T-helper 17 cell (primary cell): ENCODE measurements around the gene ANKK1. TPM values are rescaled to one million over a fixed set of nuclear protein-coding genes. Genes with fewer than 3 reads are reported as not detected.

Experiments
- ATAC-seq: fragments of 150-1000 bp; cut with Tn5 transposase; 2 replicates; pipeline ENCODE4 v1.10.0; 2021; ENCODE audit warnings: mild to moderate bottlenecking, moderate library complexity
- DNase-seq, 3 donors: peaks; one replicate each; pipeline versions ENCODE4 v3.0.0 to v3.0.0-alpha.2; 2020 to 2021
- H3K9me3 ChIP-seq: one replicate; pipeline ENCODE4 v1.7.0; 2013; ENCODE audit warnings: low read length, mild to moderate bottlenecking; ENCODE audit not compliant: control insufficient read depth, poor library complexity, severe bottlenecking
- H3K27ac Mint-ChIP-seq: one replicate; pipeline ENCODE4 v1.8.0; 2022; ENCODE audit warnings: mild to moderate bottlenecking, moderate library complexity, mixed read lengths
- H3K27me3 Mint-ChIP-seq: one replicate; pipeline ENCODE4 v1.8.0; 2022; ENCODE audit warnings: mixed read lengths
- H3K36me3 Mint-ChIP-seq: one replicate; pipeline ENCODE4 v1.8.0; 2022; ENCODE audit warnings: low read depth, mixed read lengths
- H3K4me1 Mint-ChIP-seq: one replicate; pipeline ENCODE4 v1.8.0; 2022; ENCODE audit warnings: mild to moderate bottlenecking, mixed read lengths
- H3K4me3 Mint-ChIP-seq: one replicate; pipeline ENCODE4 v1.8.0; 2022; ENCODE audit warnings: mild to moderate bottlenecking, moderate library complexity, mixed read lengths
- total RNA-seq, 4 donors: library from RNA in 2 of 4; stranded (reverse) in 2 of 4; gene quantifications; one replicate each; pipeline ENCODE4 v1.2.3 and lab custom pipeline; 2022 to 2026

ANKK1 gene
- total RNA-seq, 2 donors from 2014 or later = 2.0 to 2.4 TPM

DNA sequence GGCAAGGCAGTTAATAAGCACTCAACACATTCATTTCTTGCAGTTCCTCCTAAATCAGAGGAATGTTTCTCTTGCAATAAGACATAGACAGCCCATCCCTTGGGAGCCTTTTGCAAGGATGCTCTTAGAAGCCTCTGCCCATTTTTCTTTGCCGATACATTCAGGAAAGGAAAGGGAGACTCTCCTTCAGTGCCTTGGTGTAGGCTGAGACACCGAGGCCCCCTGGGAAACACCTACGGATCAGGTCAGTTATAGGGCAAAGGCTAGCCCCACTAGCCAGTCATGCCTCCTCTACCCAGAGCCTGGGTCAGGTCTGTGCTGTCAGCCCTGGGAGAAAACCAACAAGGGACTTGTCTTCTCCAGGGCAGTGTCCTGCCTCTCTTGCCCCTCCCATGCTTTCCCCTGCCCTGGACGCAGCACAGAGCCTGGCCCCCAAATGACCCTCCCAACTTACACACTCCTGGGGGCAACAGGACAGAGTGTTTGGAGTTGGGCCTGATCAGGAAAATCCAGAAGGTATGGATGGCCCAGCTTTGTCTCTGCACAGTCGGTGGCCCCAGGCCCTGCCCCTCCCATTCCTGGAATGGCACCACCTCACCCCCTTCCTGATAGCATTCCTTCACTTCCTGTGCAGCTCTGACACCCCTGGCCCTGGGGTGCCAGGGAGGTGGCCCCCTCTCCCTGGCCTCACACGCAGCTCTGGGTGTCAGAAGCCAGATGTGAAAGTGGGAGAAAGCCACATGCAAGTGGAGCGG, 18.3 kb downstream of the ANKK1 start:
- H3K27ac Mint-ChIP-seq = no peak overlapping the region

DNA sequence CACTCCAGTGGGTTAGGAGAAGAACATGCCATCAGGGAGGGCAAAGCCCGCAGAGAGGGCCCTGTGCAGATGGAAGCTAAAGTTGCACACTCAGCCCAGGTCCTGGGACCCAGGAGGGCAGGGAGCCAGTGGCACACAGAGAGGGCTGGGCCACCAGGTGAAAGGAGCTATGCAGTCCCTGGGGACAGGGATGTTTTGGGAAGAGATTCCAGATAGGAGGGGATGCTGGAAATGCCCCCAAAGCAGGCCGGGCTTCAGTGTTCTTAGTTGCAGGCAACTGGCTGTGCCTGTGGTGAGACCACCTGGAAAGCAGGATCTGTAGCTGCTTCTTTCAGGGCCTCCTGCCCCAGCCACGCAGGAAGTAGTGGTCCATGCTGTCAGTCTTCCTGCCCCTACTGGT, 19.6 kb downstream of the ANKK1 start:
- no peaks in the 10 kb centered on the region for H3K36me3 Mint-ChIP-seq
- H3K4me3 Mint-ChIP-seq = no peak overlapping the region
- no peak for ATAC-seq
- peaks cover 7% of the 10 kb centered on the region for H3K4me1 Mint-ChIP-seq
- no peak for DNase-seq
- peaks cover 13% of the 10 kb centered on the region for H3K27me3 Mint-ChIP-seq
- no peaks in the 10 kb centered on the region for H3K9me3 ChIP-seq
- H3K27ac Mint-ChIP-seq = no peak overlapping the region

More for the DNA sequence above, 18.3 kb downstream of the ANKK1 start:
- H3K4me3 Mint-ChIP-seq = no peak overlapping the region
- peaks cover 7% of the 10 kb centered on the region for H3K4me1 Mint-ChIP-seq
- H3K36me3 Mint-ChIP-seq = no peaks in the 10 kb centered on the region
- peaks cover 10% of the 10 kb centered on the region for H3K27me3 Mint-ChIP-seq
- no peaks in the 10 kb centered on the region for H3K9me3 ChIP-seq
- no peak for ATAC-seq
- DNase-seq = no peak

DNA sequence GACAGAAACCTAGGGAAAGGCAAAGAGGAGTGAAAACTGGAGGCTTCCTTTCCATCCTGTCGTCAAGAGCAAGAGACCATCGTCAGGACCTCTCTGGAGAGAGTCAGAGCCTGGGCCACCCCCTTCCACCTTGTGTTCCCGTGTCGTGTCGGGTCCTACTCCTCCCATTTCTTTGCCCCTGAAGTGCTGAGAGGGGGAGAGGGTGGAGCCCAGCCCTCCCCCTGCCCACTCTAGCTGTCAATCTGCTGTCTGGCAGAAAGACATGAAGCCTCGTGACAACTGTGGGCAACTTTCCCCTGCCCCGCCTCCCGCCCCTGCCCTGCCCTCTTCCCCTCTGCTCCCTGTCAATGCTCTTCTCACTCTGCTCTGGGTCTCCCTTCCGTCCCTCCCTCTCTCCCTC, 20.6 kb downstream of the ANKK1 start:
- Mint-ChIP-seq H3K36me3 (no peaks in the 10 kb centered on the region), H3K4me3 (no peak overlapping the region), H3K27ac (no peak overlapping the region), H3K27me3 (peaks cover 20% of the 10 kb centered on the region), H3K4me1 (peaks cover 7% of the 10 kb centered on the region)
- no peaks in the 10 kb centered on the region for H3K9me3 ChIP-seq
- no peak for DNase-seq
- no peak for ATAC-seq

DNA sequence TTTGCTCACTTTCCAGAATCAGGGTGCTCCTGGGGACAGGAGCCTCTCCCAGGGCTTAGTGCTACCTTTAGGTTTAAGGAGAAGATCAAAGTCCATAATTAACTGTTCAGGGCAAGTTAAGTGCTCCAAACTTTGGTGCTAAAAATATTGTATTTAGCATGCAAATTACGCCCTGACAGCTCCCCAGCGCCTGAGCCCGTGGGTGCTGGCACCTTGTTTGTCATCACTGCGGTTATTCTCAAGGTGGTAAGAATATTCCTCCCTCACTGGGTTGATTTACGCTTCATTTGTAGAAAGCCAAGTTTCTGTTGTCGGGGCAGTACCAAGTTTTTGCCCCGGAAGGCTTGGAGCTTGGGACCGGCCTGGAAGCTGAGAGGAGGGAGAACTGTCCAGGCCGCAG, 21.3 kb downstream of the ANKK1 start:
- Mint-ChIP-seq H3K36me3 (no peaks in the 10 kb centered on the region), H3K4me1 (peaks cover 7% of the 10 kb centered on the region), H3K4me3 (no peak overlapping the region), H3K27me3 (peaks cover 27% of the 10 kb centered on the region), H3K27ac (no peak overlapping the region)
- DNase-seq (no peak), ATAC-seq (no peak)
- no peaks in the 10 kb centered on the region for H3K9me3 ChIP-seq

DNA sequence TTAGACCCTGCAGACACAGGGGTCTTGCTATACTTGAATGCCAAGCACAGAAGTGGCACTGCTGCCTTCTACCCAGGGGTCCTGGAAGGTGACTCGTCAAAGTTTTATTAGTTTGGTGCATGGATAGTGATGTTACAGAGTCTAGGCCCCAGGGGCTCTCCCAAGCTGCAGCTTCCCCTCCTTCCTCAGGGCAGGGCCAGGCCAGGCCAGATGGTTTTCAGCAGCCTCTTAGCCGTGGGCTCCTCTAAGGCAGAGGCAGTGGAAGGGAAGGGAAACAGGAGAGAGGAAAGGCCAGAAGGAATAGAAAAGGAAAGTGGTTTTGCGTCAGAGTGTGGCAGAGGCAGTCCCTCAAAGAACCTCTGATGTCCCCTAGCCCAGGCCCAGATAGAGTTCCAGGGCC, 21.9 kb downstream of the ANKK1 start:
- Mint-ChIP-seq H3K27ac (no peak overlapping the region), H3K36me3 (no peaks in the 10 kb centered on the region), H3K27me3 (peaks cover 27% of the 10 kb centered on the region), H3K4me3 (no peak overlapping the region), H3K4me1 (peaks cover 7% of the 10 kb centered on the region)
- no peaks in the 10 kb centered on the region for H3K9me3 ChIP-seq
- ATAC-seq = no peak
- DNase-seq = no peak

DNA sequence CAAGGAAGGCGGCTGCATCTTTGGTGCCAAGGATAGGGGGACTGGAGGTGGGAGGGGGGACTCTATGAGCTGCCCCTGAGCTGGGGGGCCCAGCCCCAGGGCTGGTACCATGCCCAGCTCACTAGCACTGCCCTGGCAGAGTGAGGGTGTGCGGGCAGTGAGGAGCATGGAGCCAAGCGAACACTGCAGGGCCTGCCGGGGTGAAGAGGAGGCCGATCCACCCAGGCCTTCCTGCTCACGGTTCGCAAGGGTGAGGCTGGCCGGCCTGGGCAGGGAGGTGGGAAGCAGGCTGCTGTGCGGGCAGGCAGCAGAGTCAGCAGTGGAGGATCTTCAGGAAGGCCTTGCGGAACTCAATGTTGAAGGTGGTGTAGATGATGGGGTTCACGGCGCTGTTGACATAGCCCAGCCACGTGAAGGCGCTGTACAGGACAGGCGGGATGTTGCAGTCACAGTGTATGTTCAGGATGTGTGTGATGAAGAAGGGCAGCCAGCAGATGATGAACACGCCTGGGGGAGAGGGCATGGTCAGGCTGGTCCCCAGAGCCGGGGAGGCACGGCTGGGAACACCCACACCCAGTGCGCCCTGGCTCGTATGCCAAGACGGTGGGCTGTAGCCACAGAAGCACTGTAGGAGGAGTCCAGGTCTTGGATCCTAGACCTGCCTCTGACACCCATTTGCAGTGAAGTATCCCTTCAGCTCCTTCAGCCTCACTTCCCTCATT, 23.0 kb downstream of the ANKK1 start:
- Mint-ChIP-seq H3K4me1 (peaks cover 3% of the 10 kb centered on the region), H3K4me3 (no peak overlapping the region), H3K27ac (no peak overlapping the region), H3K27me3 (peaks cover 27% of the 10 kb centered on the region), H3K36me3 (no peaks in the 10 kb centered on the region)
- ATAC-seq = no peak
- H3K9me3 ChIP-seq = no peaks in the 10 kb centered on the region
- no peak for DNase-seq

DNA sequence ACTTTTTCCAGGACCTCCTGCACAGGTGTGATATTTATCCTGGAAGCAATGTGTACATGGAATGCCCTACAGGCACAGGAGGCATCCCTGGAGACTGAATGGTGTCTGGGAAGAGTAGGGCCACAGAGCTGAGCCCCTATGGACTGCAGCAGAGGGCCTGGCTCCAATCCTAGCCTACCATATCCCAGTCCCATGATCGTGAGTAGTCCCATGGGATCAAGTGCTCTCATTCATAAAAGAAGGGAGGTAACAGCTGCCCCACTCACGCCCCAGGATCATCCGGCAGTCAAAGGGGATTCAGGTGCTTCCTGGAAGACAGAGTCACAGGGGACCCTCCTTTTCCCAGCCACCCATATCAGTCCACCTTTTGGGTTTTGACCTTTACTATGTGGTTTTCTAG, 24.0 kb downstream of the ANKK1 start:
- no peak for ATAC-seq
- Mint-ChIP-seq H3K4me1 (peaks cover 3% of the 10 kb centered on the region), H3K27ac (no peak overlapping the region), H3K36me3 (no peaks in the 10 kb centered on the region), H3K4me3 (no peak overlapping the region), H3K27me3 (peaks cover 27% of the 10 kb centered on the region)
- H3K9me3 ChIP-seq = no peaks in the 10 kb centered on the region
- no peak for DNase-seq

DNA sequence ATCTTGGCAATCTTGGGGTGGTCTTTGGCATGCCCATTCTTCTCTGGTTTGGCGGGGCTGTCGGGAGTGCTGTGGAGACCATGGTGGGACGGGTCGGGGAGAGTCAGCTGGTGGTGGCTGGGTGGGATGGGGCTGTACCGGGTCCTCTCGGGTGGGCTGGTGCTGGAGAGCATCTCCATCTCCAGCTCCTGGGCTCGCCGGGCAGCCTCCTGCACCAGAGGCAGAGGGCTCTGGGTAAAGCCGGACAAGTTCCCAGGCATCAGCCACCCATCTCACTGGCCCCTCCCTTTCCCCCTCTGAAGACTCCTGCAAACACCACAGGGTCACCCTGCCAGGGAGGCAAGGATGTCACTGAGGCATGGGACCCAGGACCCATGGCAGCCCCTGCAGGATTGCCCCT, 25.1 kb downstream of the ANKK1 start:
- peaks cover 3% of the 10 kb centered on the region for H3K4me1 Mint-ChIP-seq
- peaks cover 28% of the 10 kb centered on the region for H3K27me3 Mint-ChIP-seq
- H3K36me3 Mint-ChIP-seq = no peaks in the 10 kb centered on the region
- H3K4me3 Mint-ChIP-seq = no peak overlapping the region
- H3K9me3 ChIP-seq = no peaks in the 10 kb centered on the region
- no peak for DNase-seq
- ATAC-seq = no peak
- H3K27ac Mint-ChIP-seq = no peak overlapping the region

DNA sequence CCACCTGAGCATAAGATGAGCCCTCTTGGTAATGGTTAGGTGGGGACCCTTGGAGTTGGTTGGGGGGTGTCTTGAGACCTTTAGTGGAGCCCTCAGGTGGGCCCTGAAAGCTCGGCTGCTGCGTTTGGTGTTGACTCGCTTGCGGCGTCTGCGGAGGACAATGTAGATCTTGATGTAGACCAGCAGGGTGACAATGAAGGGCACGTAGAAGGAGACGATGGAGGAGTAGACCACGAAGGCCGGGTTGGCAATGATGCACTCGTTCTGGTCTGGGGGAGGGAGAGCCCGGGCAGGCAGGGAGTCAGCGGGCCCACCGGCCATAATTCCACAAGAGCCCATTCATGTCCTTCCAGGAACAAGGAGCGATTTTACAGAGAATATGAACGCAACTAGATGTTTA, 27.8 kb downstream of the ANKK1 start:
- DNase-seq = no peak

DNA sequence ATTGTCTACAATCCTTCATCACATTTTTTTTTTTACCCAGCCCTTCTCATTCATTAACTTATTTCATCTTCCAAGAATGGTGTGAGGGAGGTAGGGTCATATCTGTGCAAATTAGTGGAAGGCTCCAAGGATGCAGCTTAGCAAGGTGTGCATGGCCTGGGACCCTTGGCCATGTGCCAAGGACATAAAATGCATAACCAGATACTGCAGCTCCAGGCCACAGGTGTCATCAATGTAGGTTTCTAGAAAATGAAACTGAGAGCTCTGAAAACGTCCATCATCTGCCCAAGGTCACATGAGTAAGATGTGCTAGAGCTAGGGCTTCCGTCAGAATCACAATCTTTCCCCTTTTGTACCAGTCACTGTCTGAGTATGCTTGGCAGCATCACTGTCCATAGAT, 29.8 kb downstream of the ANKK1 start:
- Mint-ChIP-seq H3K4me3 (no peak overlapping the region), H3K27ac (no peak overlapping the region), H3K36me3 (no peaks in the 10 kb centered on the region), H3K4me1 (no peaks in the 10 kb centered on the region), H3K27me3 (peaks cover 42% of the 10 kb centered on the region)
- ATAC-seq (no peak), DNase-seq (no peak)
- no peaks in the 10 kb centered on the region for H3K9me3 ChIP-seq

More for the DNA sequence above, 27.8 kb downstream of the ANKK1 start:
- ATAC-seq = no peak
- no peaks in the 10 kb centered on the region for H3K9me3 ChIP-seq
- Mint-ChIP-seq H3K27ac (no peak overlapping the region), H3K36me3 (no peaks in the 10 kb centered on the region), H3K4me1 (no peaks in the 10 kb centered on the region), H3K27me3 (peaks cover 35% of the 10 kb centered on the region), H3K4me3 (no peak overlapping the region)

DNA sequence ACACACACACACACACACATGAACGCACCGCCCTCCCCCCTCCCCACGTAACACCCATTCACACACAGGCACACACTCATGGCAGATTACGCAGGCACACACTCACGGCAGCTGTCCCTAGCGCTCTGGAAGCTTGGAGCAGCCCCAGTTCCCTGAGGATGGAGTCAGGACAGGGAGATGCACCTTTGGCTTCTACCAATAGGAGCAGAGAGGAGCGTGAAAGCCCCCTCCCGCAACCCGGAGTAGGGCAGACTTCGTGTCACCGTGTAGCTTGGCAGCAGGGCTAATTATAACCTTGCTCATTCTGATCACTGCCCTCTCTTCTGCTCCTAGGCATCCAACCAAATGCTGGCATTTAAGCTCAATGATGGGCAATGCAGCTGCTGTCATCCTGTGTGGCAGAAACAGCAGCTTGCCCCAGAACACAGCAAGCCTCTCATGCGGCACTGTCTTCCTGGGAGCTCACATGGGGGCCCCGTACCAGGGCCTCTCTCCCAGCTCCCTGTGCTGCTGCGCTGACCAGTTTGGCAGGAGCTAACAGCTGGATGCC, 31.9 kb downstream of the ANKK1 start:
- no peak overlapping the region for H3K27ac Mint-ChIP-seq

DNA sequence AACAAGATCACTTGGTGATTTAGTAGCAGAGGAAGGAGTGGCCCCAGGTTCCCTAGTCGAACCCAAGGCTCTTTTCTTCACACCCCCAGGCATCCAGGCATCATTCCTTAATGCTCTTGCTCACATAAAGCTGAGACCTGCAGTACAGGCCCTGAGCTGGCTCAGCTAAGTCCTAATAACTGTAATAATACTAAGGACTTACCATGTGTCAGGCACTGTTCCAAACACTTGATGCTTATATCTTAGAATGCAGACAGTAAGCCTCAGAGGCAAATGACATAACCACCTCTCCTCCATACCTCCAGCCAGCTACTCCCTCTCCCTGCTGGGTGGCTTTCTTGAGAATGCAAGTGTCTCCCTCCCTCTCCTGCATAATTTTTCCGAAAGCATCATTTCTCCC, 33.2 kb downstream of the ANKK1 start:
- no peaks in the 10 kb centered on the region for H3K9me3 ChIP-seq
- Mint-ChIP-seq H3K4me3 (no peak overlapping the region), H3K36me3 (no peaks in the 10 kb centered on the region), H3K27ac (no peak overlapping the region), H3K27me3 (peaks cover 29% of the 10 kb centered on the region), H3K4me1 (no peaks in the 10 kb centered on the region)
- ATAC-seq (no peak), DNase-seq (no peak)

More for the DNA sequence above, 31.9 kb downstream of the ANKK1 start:
- no peak for DNase-seq
- ATAC-seq = no peak
- no peaks in the 10 kb centered on the region for H3K9me3 ChIP-seq
- Mint-ChIP-seq H3K4me1 (no peaks in the 10 kb centered on the region), H3K36me3 (no peaks in the 10 kb centered on the region), H3K27me3 (peaks cover 29% of the 10 kb centered on the region), H3K4me3 (no peak overlapping the region)

DNA sequence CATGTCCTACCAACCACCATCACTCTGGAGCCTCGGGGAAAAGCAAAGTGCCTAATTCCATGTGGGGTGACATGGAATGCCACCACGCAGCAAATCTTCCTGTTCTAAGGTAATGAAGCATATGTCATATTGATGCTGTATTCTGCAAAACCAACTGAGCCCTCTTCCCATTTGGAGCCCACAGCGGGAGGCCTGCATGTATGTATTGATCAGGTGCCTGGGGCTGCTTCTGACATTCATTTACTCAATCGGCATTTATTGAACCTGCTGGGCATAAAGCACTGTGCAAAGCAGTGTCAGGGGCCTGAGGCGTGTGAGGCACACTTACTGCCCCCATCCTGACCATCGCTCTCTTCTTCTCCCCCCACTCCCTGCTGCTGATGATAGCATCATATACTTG, 39.1 kb downstream of the ANKK1 start:
- H3K27ac Mint-ChIP-seq = no peak overlapping the region
- H3K4me3 Mint-ChIP-seq = no peak overlapping the region
- no peaks in the 10 kb centered on the region for H3K27me3 Mint-ChIP-seq
- H3K36me3 Mint-ChIP-seq = no peaks in the 10 kb centered on the region
- ATAC-seq (no peak), DNase-seq (no peak)
- no peaks in the 10 kb centered on the region for H3K4me1 Mint-ChIP-seq
- H3K9me3 ChIP-seq = no peaks in the 10 kb centered on the region
